T-cell (primary cell): ENCODE results near the gene PRKCB. TPM values are rescaled to one million over a fixed set of nuclear protein-coding genes. Genes with fewer than 3 reads are reported as not detected.
"Not testable (repeated sequence)": the region's sequence is repeated elsewhere in the genome, so short reads cannot be mapped to it uniquely, and the experiment has no call there.

ENCODE experiments used
- ATAC-seq, 4 experiments: fragments of 200-7000 bp in 3 of 4; fragments of 150-1000 bp in 1 of 4; cut with Tn5 transposase; replicated peaks in 1 of 4; 1 replicate in 3 of 4; 2 replicates in 1 of 4; pipeline ENCODE4 v1.10.0; 2021; ENCODE audit warnings: moderate library complexity in 3 of 4, mild to moderate bottlenecking in 2 of 4, moderate number of reproducible peaks in 1 of 4
- CTCF ChIA-PET, 2 donors: fragments of 300-600 bp; sonication (Branson Sonifier 250); formaldehyde crosslinking; loops; one replicate each; lab custom pipeline; 2022; ENCODE audit warnings: antibody characterized with exemption in 2 of 2; lab: Charles Lee
- POLR2A ChIA-PET, 2 donors: fragments of 300-600 bp; sonication (Branson Sonifier 250); formaldehyde crosslinking; loops; one replicate each; lab custom pipeline; 2022; ENCODE audit warnings: antibody characterized with exemption in 2 of 2; lab: Charles Lee
- DNase-seq, 35 experiments: peaks; one replicate each; pipeline versions ENCODE4 v3.0.0 to v3.0.0-alpha.2; 2013 to 2023
- H3K27ac ChIP-seq: one replicate; pipeline ENCODE4 v1.5.1; 2013; ENCODE audit warnings: low read length
- H3K27me3 ChIP-seq, 2 experiments: replicated peaks in 1 of 2; 1 replicate in 1 of 2; 2 replicates in 1 of 2; pipeline versions ENCODE4 v1.6.1 to v1.7.0; 2013; ENCODE audit warnings: low read length in 1 of 2, mixed read lengths in 1 of 2; ENCODE audit not compliant: control insufficient read depth in 2 of 2, insufficient read depth in 2 of 2; ENCODE audit errors: extremely low read depth in 1 of 2
- H3K36me3 ChIP-seq, 2 donors: 1 replicate in 1 of 2; 2 replicates in 1 of 2; pipeline versions ENCODE4 v1.6.1 to v1.7.0; 2013; ENCODE audit warnings: low read length in 1 of 2; ENCODE audit not compliant: control insufficient read depth in 2 of 2, insufficient read depth in 1 of 2; ENCODE audit errors: extremely low read depth in 1 of 2
- H3K4me1 ChIP-seq, 2 experiments: 1 replicate in 1 of 2; 2 replicates in 1 of 2; pipeline versions ENCODE4 v1.6.1 to v1.7.0; 2013; ENCODE audit warnings: low read length in 2 of 2, mixed read lengths in 1 of 2; ENCODE audit not compliant: insufficient read depth in 2 of 2, control insufficient read depth in 1 of 2; ENCODE audit errors: extremely low read depth in 1 of 2
- H3K4me3 ChIP-seq, 2 donors: 1 replicate in 1 of 2; 2 replicates in 1 of 2; pipeline versions ENCODE4 v1.5.1 to v1.7.0; 2013; ENCODE audit warnings: mild to moderate bottlenecking in 2 of 2, low read length in 1 of 2, moderate library complexity in 1 of 2; ENCODE audit not compliant: control insufficient read depth in 1 of 2; ENCODE audit errors: extremely low read depth in 1 of 2
- H3K9me3 ChIP-seq: 2 replicates; pipeline ENCODE4 v1.7.0; 2013
- H3K27ac Mint-ChIP-seq, 2 donors: one replicate each; pipeline ENCODE4 v1.8.0; 2020 to 2021; ENCODE audit warnings: mild to moderate bottlenecking in 2 of 2, mixed read lengths in 2 of 2
- H3K27me3 Mint-ChIP-seq, 2 donors: one replicate each; pipeline ENCODE4 v1.8.0; 2021 to 2022; ENCODE audit warnings: mixed read lengths in 2 of 2
- H3K36me3 Mint-ChIP-seq: one replicate; pipeline ENCODE4 v1.8.0; 2021; ENCODE audit warnings: mixed read lengths
- H3K4me1 Mint-ChIP-seq, 3 donors: one replicate each; pipeline ENCODE4 v1.8.0; 2020 to 2022; ENCODE audit warnings: mixed read lengths in 3 of 3, mild to moderate bottlenecking in 1 of 3
- H3K4me3 Mint-ChIP-seq, 3 donors: one replicate each; pipeline ENCODE4 v1.8.0; 2020 to 2022; ENCODE audit warnings: mild to moderate bottlenecking in 3 of 3, mixed read lengths in 3 of 3, moderate library complexity in 3 of 3
- H3K9me3 Mint-ChIP-seq, 3 donors: one replicate each; pipeline ENCODE4 v1.8.0; 2020 to 2022; ENCODE audit warnings: mixed read lengths in 3 of 3
- WGBS: methylation state at CpG from one replicate; pipeline ENCODE4 v1.1.5; 2013; ENCODE audit warnings: missing lambda C conversion rate; ENCODE audit not compliant: insufficient coverage; 5-methylcytosine and 5-hydroxymethylcytosine counted together
- total RNA-seq, 35 experiments: library from RNA in 6 of 35; stranded (reverse) in 6 of 35; fragments of 120-200 nt in 1 of 35; gene quantifications; one replicate each; pipeline versions ENCODE4 v1.2.1 to v1.2.4 and lab custom pipeline; 2013 to 2026

Gene PRKCB
- total RNA-seq, 5 donors from 2014 or later (not counting 1 experiment from before 2014, with no cell fraction given): 84.7 to 114 (median 105) TPM

- H3K27me3 Mint-ChIP-seq, H3K27me3 ChIP-seq, POLR2A ChIA-PET, H3K9me3 Mint-ChIP-seq, H3K9me3 ChIP-seq, CTCF ChIA-PET, H3K27ac ChIP-seq, H3K4me3 ChIP-seq, DNase-seq, ATAC-seq: not testable (repeated sequence)
- Mint-ChIP-seq H3K4me3 (peak overlapping the region in 1 of 3 donors; percentile 60), H3K4me1 (peaks cover 48 to 52% (median 50%) of the 10 kb centered on the region in 3 donors), H3K36me3 (peaks cover 36% of the 10 kb centered on the region), H3K27ac (peak overlapping the region; percentile 54 to 80)
- 84% methylated on average over 8 of the region's 10 CpGs for WGBS
- peaks cover 8 to 13% of the 10 kb centered on the region in 2 experiments for H3K4me1 ChIP-seq
- H3K36me3 ChIP-seq: peaks cover 13 to 32% of the 10 kb centered on the region in 2 donors
Observed at GRCh38 chr16:24152048-24152447, 316.3 kb downstream of the PRKCB start.

DNA sequence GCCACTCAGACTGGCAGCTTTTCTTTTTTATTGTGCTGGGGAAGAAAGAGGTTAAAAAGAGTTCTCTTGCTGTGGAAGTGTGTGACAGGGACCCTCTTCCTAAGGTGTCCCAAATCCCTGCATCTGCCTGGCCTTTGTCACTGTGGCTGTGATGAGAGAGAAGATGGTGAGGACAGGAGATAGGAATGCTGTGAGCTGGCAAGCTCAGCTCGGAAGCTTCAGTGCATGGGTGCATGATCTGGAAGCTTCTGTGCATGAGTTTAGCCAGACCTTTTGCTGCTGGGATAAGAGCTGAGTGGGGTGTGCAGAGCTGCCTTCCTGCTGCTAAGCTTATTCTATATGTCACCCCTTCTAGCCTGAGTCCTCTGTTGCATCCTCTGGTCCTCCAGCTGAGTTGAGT is 317.0 kb downstream of the PRKCB start:
- POLR2A ChIA-PET: no interaction called here
- Mint-ChIP-seq H3K36me3 (peaks cover 39% of the 10 kb centered on the region), H3K4me3 (peak overlapping the region in 1 of 3 donors; percentile 60), H3K9me3 (no peaks in the 10 kb centered on the region), H3K27ac (no peak overlapping the region), H3K4me1 (peaks cover 44 to 48% (median 48%) of the 10 kb centered on the region in 3 donors), H3K27me3 (no peaks in the 10 kb centered on the region)
- H3K4me3 ChIP-seq: no peak overlapping the region
- no CpG with 5 or more reads among the region's 1 CpG for WGBS
- H3K27me3 ChIP-seq: no peaks in the 10 kb centered on the region
- H3K36me3 ChIP-seq: peaks cover 13 to 39% of the 10 kb centered on the region in 2 donors
- H3K4me1 ChIP-seq: peaks cover 8 to 13% of the 10 kb centered on the region in 2 experiments
- CTCF ChIA-PET: no interaction called here
- ATAC-seq: no peak
- no peaks in the 10 kb centered on the region for H3K9me3 ChIP-seq
- no peak overlapping the region for H3K27ac ChIP-seq
- no peak for DNase-seq

GRCh38 chr16:24156777-24157176 is 321.0 kb downstream of the PRKCB start:
- H3K36me3 Mint-ChIP-seq: peaks cover 47% of the 10 kb centered on the region
- DNase-seq (no peak), ATAC-seq (no peak)
- CTCF ChIA-PET: no interaction called here
- H3K4me3 ChIP-seq: no peak overlapping the region
- no peak overlapping the region for H3K27ac ChIP-seq
- H3K27ac Mint-ChIP-seq: no peak overlapping the region
- WGBS: no CpG with 5 or more reads among the region's 1 CpG
- H3K36me3 ChIP-seq: peaks cover 13 to 47% of the 10 kb centered on the region in 2 donors
- POLR2A ChIA-PET: no interaction called here
- H3K4me3 Mint-ChIP-seq: no peak overlapping the region
- H3K27me3 Mint-ChIP-seq: no peaks in the 10 kb centered on the region
- no peaks in the 10 kb centered on the region for H3K27me3 ChIP-seq
- no peaks in the 10 kb centered on the region for H3K9me3 ChIP-seq
- H3K9me3 Mint-ChIP-seq: no peaks in the 10 kb centered on the region
- peaks cover 7 to 14% (median 11%) of the 10 kb centered on the region in 3 donors for H3K4me1 Mint-ChIP-seq
- H3K4me1 ChIP-seq: peaks cover 4 to 6% of the 10 kb centered on the region in 2 experiments

GRCh38 chr16:24163935-24164334 is 328.2 kb downstream of the PRKCB start:
- Histone ChIP-seq H3K4me1 (no peaks in the 10 kb centered on the region), H3K4me3 (no peak overlapping the region), H3K9me3 (no peaks in the 10 kb centered on the region), H3K27ac (no peak overlapping the region), H3K36me3 (peaks cover 0 to 17% of the 10 kb centered on the region in 2 donors), H3K27me3 (no peaks in the 10 kb centered on the region)
- peaks cover 35% of the 10 kb centered on the region for H3K36me3 Mint-ChIP-seq
- ChIA-PET CTCF (no interaction called here), POLR2A (no interaction called here)
- ATAC-seq (no peak), DNase-seq (no peak)
- no peak overlapping the region for H3K27ac Mint-ChIP-seq
- no peak overlapping the region for H3K4me3 Mint-ChIP-seq
- H3K9me3 Mint-ChIP-seq: no peaks in the 10 kb centered on the region
- no CpG with 5 or more reads among the region's 3 CpGs for WGBS
- no peaks in the 10 kb centered on the region for H3K27me3 Mint-ChIP-seq
- peaks cover 0 to 2% (median 0%) of the 10 kb centered on the region in 3 donors for H3K4me1 Mint-ChIP-seq

DNA sequence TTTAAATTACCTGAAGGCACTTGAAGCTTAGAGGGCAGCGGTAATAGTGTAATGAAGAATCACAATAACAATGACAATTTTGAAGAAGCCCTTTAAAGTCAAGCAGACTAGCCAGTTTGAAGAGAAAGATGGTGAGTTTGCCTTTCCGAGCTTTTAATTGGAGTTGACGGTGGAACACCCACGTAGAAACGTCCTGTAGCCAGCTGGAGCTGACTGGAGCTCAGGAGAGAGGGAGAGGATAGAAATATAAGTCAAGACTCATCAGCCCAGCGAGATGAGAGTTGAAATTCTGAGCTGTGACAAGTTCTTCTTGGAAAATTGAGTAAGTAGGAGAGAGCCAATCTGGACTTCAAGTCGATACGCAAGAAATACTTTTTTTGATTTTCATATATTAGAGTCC is 328.6 kb downstream of the PRKCB start:
- Histone ChIP-seq H3K36me3 (peaks cover 0 to 22% of the 10 kb centered on the region in 2 donors), H3K4me3 (no peak overlapping the region), H3K4me1 (no peaks in the 10 kb centered on the region), H3K9me3 (no peaks in the 10 kb centered on the region), H3K27me3 (no peaks in the 10 kb centered on the region), H3K27ac (no peak overlapping the region)
- Mint-ChIP-seq H3K27ac (no peak overlapping the region), H3K27me3 (no peaks in the 10 kb centered on the region), H3K36me3 (peaks cover 33% of the 10 kb centered on the region), H3K4me3 (no peak overlapping the region), H3K4me1 (peaks cover 0 to 3% (median 0%) of the 10 kb centered on the region in 3 donors), H3K9me3 (no peaks in the 10 kb centered on the region)
- 94% methylated on average over 5 of the region's 8 CpGs for WGBS
- ChIA-PET POLR2A (no interaction called here), CTCF (no interaction called here)
- DNase-seq (no peak), ATAC-seq (no peak)

GRCh38 chr16:24165273-24165672 is 329.5 kb downstream of the PRKCB start:
- H3K9me3 Mint-ChIP-seq: no peaks in the 10 kb centered on the region
- Histone ChIP-seq H3K9me3 (no peaks in the 10 kb centered on the region), H3K27ac (no peak overlapping the region), H3K27me3 (no peaks in the 10 kb centered on the region), H3K36me3 (peaks cover 0 to 24% of the 10 kb centered on the region in 2 donors), H3K4me3 (no peak overlapping the region), H3K4me1 (no peaks in the 10 kb centered on the region)
- no peaks in the 10 kb centered on the region for H3K27me3 Mint-ChIP-seq
- ATAC-seq (no peak), DNase-seq (no peak)
- peaks cover 0 to 4% (median 0%) of the 10 kb centered on the region in 3 donors for H3K4me1 Mint-ChIP-seq
- ChIA-PET CTCF (no interaction called here), POLR2A (no interaction called here)
- H3K4me3 Mint-ChIP-seq: no peak overlapping the region
- H3K36me3 Mint-ChIP-seq: peaks cover 37% of the 10 kb centered on the region
- 100% methylated on average over 2 of the region's 3 CpGs for WGBS
- peak overlapping the region in 1 of 2 donors; percentile 6 for H3K27ac Mint-ChIP-seq
